Measurements from ENCODE around the gene GPR173.

DNA sequence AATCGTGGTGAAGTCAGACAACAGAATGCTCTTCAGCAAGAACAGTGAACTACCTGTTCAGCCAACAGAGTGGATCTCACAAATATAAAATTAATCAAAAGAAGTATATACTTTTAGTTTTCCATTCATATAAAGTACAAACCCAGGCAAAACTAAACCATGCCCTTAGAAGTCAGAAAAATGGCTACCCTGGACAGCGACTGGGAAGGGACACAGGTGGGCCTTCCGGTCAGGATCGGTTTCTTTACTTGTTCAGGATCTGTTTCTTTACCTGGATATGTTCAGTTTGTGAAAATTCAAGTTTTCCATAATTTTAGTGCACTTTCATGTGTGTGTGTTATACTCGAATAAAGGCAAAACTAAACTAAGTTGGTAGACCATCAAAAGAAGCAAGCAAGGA is 12.4 kb upstream of the GPR173 start:
- TF ChIP-seq, protein P1, sequence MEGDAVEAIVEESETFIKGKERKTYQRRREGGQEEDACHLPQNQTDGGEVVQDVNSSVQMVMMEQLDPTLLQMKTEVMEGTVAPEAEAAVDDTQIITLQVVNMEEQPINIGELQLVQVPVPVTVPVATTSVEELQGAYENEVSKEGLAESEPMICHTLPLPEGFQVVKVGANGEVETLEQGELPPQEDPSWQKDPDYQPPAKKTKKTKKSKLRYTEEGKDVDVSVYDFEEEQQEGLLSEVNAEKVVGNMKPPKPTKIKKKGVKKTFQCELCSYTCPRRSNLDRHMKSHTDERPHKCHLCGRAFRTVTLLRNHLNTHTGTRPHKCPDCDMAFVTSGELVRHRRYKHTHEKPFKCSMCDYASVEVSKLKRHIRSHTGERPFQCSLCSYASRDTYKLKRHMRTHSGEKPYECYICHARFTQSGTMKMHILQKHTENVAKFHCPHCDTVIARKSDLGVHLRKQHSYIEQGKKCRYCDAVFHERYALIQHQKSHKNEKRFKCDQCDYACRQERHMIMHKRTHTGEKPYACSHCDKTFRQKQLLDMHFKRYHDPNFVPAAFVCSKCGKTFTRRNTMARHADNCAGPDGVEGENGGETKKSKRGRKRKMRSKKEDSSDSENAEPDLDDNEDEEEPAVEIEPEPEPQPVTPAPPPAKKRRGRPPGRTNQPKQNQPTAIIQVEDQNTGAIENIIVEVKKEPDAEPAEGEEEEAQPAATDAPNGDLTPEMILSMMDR (IDR thresholded peaks at IDR 0.05; ENCODE audit: borderline replicate concordance, extremely low read depth, low read length, poor library complexity, severe bottlenecking), result no peak
- TF ChIP-seq EZH2 (IDR thresholded peaks at IDR 0.05; ENCODE audit: borderline replicate concordance, low read depth, low read length, severe bottlenecking), result no peak

Data from DND-41 (cell line).